K562 (cell line): Measurements from ENCODE around the gene HOGA1. TPM values are rescaled to one million over a fixed set of nuclear protein-coding genes. Genes with fewer than 3 reads are reported as not detected.
A peak's percentile ranks its signal among the peaks of the same experiment; 100 is the strongest.

ENCODE experiments used
- ATAC-seq: fragments of 200-7000 bp; cut with Tn5 transposase; 3 replicates; pipeline ENCODE4 v1.9.1; 2020; ENCODE audit warnings: moderate library complexity
- BruUV-seq: library from RNA; stranded (reverse); fragments of 400-500 nt; replicated peaks from 2 replicates; lab custom pipeline; 2021; lab: Mats Ljungman, UMichigan
- CTCF ChIA-PET: fragments of 300-600 bp; formaldehyde crosslinking; extraction: SDS; loops from one replicate; lab custom pipeline; 2021; ENCODE audit warnings: low intra/inter-chr PET ratio; lab: Yijun Ruan, JAX
- POLR2A ChIA-PET: fragments of 300-600, 350-650 bp; sonication (Branson Sonifier 250); formaldehyde crosslinking; extraction: SDS; loops from one replicate; lab custom pipeline; 2021; ENCODE audit warnings: antibody characterized with exemption, inconsistent platforms; lab: Yijun Ruan, JAX
- DNase-seq, 4 experiments: peaks; one replicate each; pipeline versions ENCODE4 v3.0.0 to v3.0.0-alpha.2; 2011 to 2018; ENCODE audit warnings: low spot score in 3 of 4, mixed read lengths in 3 of 4; ENCODE audit errors: extremely low read depth in 1 of 4
- FAIRE-seq: peaks from 2 replicates; lab custom pipeline; 2011; peaks lifted over from hg19 to GRCh38; lab: Jason Lieb, UNC
- H2AFZ ChIP-seq: 2 replicates; pipeline ENCODE4 v1.6.0; 2011; ENCODE audit warnings: low read depth, low read length, control low read depth, inconsistent platforms
- H3K27ac ChIP-seq: fragments of 200-600 bp; 3 replicates; pipeline ENCODE4 v1.8.0; 2011; ENCODE audit warnings: low read depth, mild to moderate bottlenecking, control low read depth, inconsistent platforms, low read length, moderate library complexity, mixed read lengths; ENCODE audit errors: extremely low read depth
- H3K27me3 ChIP-seq, 2 experiments: fragments of 300-600 bp in 1 of 2; 2 replicates in 1 of 2; 3 replicates in 1 of 2; pipeline versions ENCODE4 v1.6.0 to v1.8.0; 2011; ENCODE audit warnings: inconsistent platforms in 2 of 2, low read length in 2 of 2, mild to moderate bottlenecking in 1 of 2, mixed read lengths in 1 of 2, moderate library complexity in 1 of 2; ENCODE audit not compliant: control insufficient read depth in 2 of 2, insufficient read depth in 2 of 2
- H3K36me3 ChIP-seq: fragments of 300-600 bp; 3 replicates; pipeline ENCODE4 v1.8.0; 2011; ENCODE audit warnings: mild to moderate bottlenecking, low read length, inconsistent platforms; ENCODE audit not compliant: control insufficient read depth, insufficient read depth
- H3K4me1 ChIP-seq, 2 experiments: fragments of 200-600 bp in 1 of 2; replicated peaks in 1 of 2; 2 replicates in 1 of 2; 3 replicates in 1 of 2; pipeline versions ENCODE4 v1.5.1 to v1.8.0; 2011; ENCODE audit warnings: inconsistent platforms in 2 of 2, low read length in 2 of 2, mild to moderate bottlenecking in 1 of 2, mixed read lengths in 1 of 2, moderate library complexity in 1 of 2; ENCODE audit not compliant: control insufficient read depth in 2 of 2, insufficient read depth in 2 of 2
- H3K4me2 ChIP-seq: 2 replicates; pipeline ENCODE4 v1.6.1; 2011; ENCODE audit warnings: low read length, control low read depth, inconsistent platforms, mixed read lengths; ENCODE audit not compliant: insufficient read depth
- H3K4me3 ChIP-seq: fragments of 200-600 bp; sonication (generic), shearing (Covaris generic); 2 replicates; pipeline ENCODE4 v1.5.1; 2016; ENCODE audit warnings: control low read depth, inconsistent platforms
- H3K79me2 ChIP-seq: fragments of 200-600 bp; 3 replicates; pipeline ENCODE4 v1.8.0; 2011; ENCODE audit warnings: low read length, inconsistent platforms; ENCODE audit not compliant: control insufficient read depth, insufficient read depth
- H3K9ac ChIP-seq, 2 experiments: 2 replicates each; pipeline versions ENCODE4 v1.6.0 to v1.6.1; 2011; ENCODE audit warnings: low read depth in 2 of 2, low read length in 2 of 2, control low read depth in 1 of 2, inconsistent platforms in 1 of 2, mild to moderate bottlenecking in 1 of 2, mixed read lengths in 1 of 2; ENCODE audit not compliant: insufficient read depth in 1 of 2
- H3K9me1 ChIP-seq: one replicate; pipeline ENCODE4 v1.6.0; 2011; ENCODE audit warnings: inconsistent platforms, mild to moderate bottlenecking, low read length, moderate library complexity; ENCODE audit not compliant: control insufficient read depth, insufficient read depth
- H3K9me3 ChIP-seq: replicated peaks from 2 replicates; pipeline ENCODE4 v1.5.1; 2011; ENCODE audit warnings: low read depth, low read length, inconsistent platforms; ENCODE audit not compliant: control insufficient read depth, insufficient read depth
- H4K20me1 ChIP-seq: replicated peaks from 2 replicates; pipeline ENCODE4 v1.6.1; 2011; ENCODE audit warnings: low read length, inconsistent platforms, mixed read lengths; ENCODE audit not compliant: control insufficient read depth, insufficient read depth
- ADNP ChIP-seq: fragments of 200-800 bp; sonication (Bioruptor generic); IDR thresholded peaks from 2 replicates; pipeline ENCODE4 v1.6.1; 2016; ENCODE audit warnings: missing genetic modification characterization, missing compliant biosample characterization
- ARID1B ChIP-seq: fragments of 450-650 bp; IDR thresholded peaks from 2 replicates; pipeline ENCODE4 v1.6.1; 2016; ENCODE audit warnings: antibody characterized with exemption, mild to moderate bottlenecking, inconsistent platforms
- CBX1 ChIP-seq: sonication (generic); IDR thresholded peaks from 2 replicates; pipeline ENCODE4 v1.6.1; 2016; ENCODE audit warnings: antibody characterized with exemption, low read depth, mild to moderate bottlenecking
- CBX2 ChIP-seq: fragments of 200-600 bp; sonication (generic); IDR thresholded peaks from one replicate; pipeline ENCODE4 v1.6.1; 2012; ENCODE audit warnings: mild to moderate bottlenecking, low read length, inconsistent platforms; ENCODE audit not compliant: insufficient read depth, poor library complexity, severe bottlenecking
- CHD4 ChIP-seq: fragments of 200-600 bp; sonication (generic); IDR thresholded peaks from 3 replicates; pipeline ENCODE4 v1.6.1; 2012; ENCODE audit warnings: low read depth, mild to moderate bottlenecking, mixed read lengths, low read length, inconsistent platforms; ENCODE audit not compliant: insufficient read depth, insufficient replicate concordance, poor library complexity, severe bottlenecking
- FOXA1 ChIP-seq: fragments of 450-650 bp; IDR thresholded peaks from 2 replicates; pipeline ENCODE4 v1.6.1; 2016; ENCODE audit warnings: mild to moderate bottlenecking, borderline replicate concordance
- GTF2E2 ChIP-seq: fragments of 200-800 bp; sonication (Bioruptor generic); IDR thresholded peaks from 2 replicates; pipeline ENCODE4 v1.6.1; 2016; ENCODE audit warnings: missing genetic modification characterization, missing compliant biosample characterization
- HNRNPK ChIP-seq: fragments of 200-400 bp; formaldehyde crosslinking; IDR thresholded peaks from one replicate; pipeline ENCODE4 v1.6.1; 2018; ENCODE audit warnings: mild to moderate bottlenecking, low read depth, low read length; ENCODE audit not compliant: poor library complexity, severe bottlenecking
- MCM2 ChIP-seq: fragments of 450-650 bp; IDR thresholded peaks from 2 replicates; pipeline ENCODE4 v1.6.1; 2017; ENCODE audit warnings: low read depth, mild to moderate bottlenecking
- NFE2L1 ChIP-seq: fragments of 450-650 bp; IDR thresholded peaks from 2 replicates; pipeline ENCODE4 v1.6.1; 2016; ENCODE audit warnings: missing genetic modification characterization, low read depth, mild to moderate bottlenecking, missing compliant biosample characterization, moderate library complexity, borderline replicate concordance
- POLR2G ChIP-seq: fragments of 200-400 bp; formaldehyde crosslinking; IDR thresholded peaks from 2 replicates; pipeline ENCODE4 v1.6.1; 2017; ENCODE audit warnings: low read depth, mild to moderate bottlenecking, antibody characterized with exemption, low read length, moderate library complexity
- PTTG1 ChIP-seq: fragments of 450-650 bp; IDR thresholded peaks from 2 replicates; pipeline ENCODE4 v1.6.1; 2016; ENCODE audit warnings: low read depth, mild to moderate bottlenecking, missing genetic modification characterization, missing compliant biosample characterization
- RBM39 ChIP-seq: fragments of 200-400 bp; formaldehyde crosslinking; optimal IDR thresholded peaks from 2 replicates; pipeline ENCODE3; 2018; ENCODE audit warnings: low read depth, low read length
- SMARCA4 ChIP-seq: fragments of 450-650 bp; IDR thresholded peaks from 2 replicates; pipeline ENCODE4 v1.6.1; 2016
- TCFL5 ChIP-seq: fragments of 250-450 bp; sonication (Bioruptor Pico); conservative IDR thresholded peaks from 2 replicates; pipeline ENCODE4 v1.6.1; 2021; ENCODE audit warnings: mild to moderate bottlenecking, moderate library complexity, matching md5 sums
- ZBTB26 ChIP-seq: fragments of 450-650 bp; formaldehyde crosslinking; IDR thresholded peaks from 2 replicates; pipeline ENCODE4 v1.4.0; 2022; ENCODE audit warnings: missing genetic modification characterization
- ZFP36 ChIP-seq: fragments of 150-350 bp; IDR thresholded peaks from 2 replicates; pipeline ENCODE4 v1.6.1; 2018; ENCODE audit warnings: low read length, low read depth; ENCODE audit not compliant: partially characterized antibody
- ZNF316 ChIP-seq: fragments of 450-650 bp; IDR thresholded peaks from 2 replicates; pipeline ENCODE4 v1.6.1; 2016
- ZNF551 ChIP-seq: fragments of 250-450 bp; sonication (Bioruptor Pico); IDR thresholded peaks from 2 replicates; pipeline ENCODE4 v1.5.0; 2021; ENCODE audit warnings: mild to moderate bottlenecking, moderate library complexity
- ZNF589 ChIP-seq: fragments of 200-800 bp; sonication (Bioruptor generic); IDR thresholded peaks from 2 replicates; pipeline ENCODE4 v1.6.1; 2016; ENCODE audit warnings: low read depth, missing genetic modification characterization, missing compliant biosample characterization
- whole genome bisulfite sequencing: fragments of 100-300 bp; shearing (Covaris generic); methylation state at CpG from one replicate; pipeline ENCODE4 v1.1.6; 2016; ENCODE audit warnings: low coverage, mixed read lengths; ENCODE audit not compliant: insufficient coverage; ENCODE audit errors: missing lambda C conversion rate; 5-methylcytosine and 5-hydroxymethylcytosine counted together
- in situ Hi-C: fragments of 300-500 bp; cut with MboI; formaldehyde crosslinking; loops from 4 replicates; pipeline ENCODE4 v1.15.0; 2018; ENCODE audit warnings: inconsistent platforms, mixed read lengths
- intact Hi-C: fragments of 100-400 bp; cut with micrococcal nuclease; formaldehyde crosslinking; loops from 2 replicates; pipeline ENCODE4 v1.14.2; 2022
- polyA plus RNA-seq, 8 experiments: library from polyadenylated mRNA; depleted of rRNA in 4 of 8; stranded (reverse) in 5 of 8; unstranded in 3 of 8; fragments of >200 nt; fragmentation: Nextera tagmentation in 2 of 8; fragmentation: Illumina TruSeq in 1 of 8; extraction: Ambion mirVana in 2 of 8; extraction: Trizol in 1 of 8; gene quantifications; 2 replicates each; pipeline versions ENCODE4 v1.2.1 to v1.2.3, GENCODE V29; 2011 to 2014; ENCODE audit warnings: inconsistent platforms in 1 of 8, missing spikeins in 1 of 8
- total RNA-seq, 7 experiments: library from RNA; depleted of rRNA in 6 of 7; stranded (reverse); fragments of >200 nt in 6 of 7; fragmentation: Illumina TruSeq in 2 of 7; extraction: Trizol in 2 of 7; gene quantifications; 2 replicates each; pipeline versions ENCODE4 v1.2.1 to v1.2.3, GENCODE V29; 2011 to 2021; ENCODE audit warnings: low replicate concordance in 1 of 7
- TF ChIP-seq, protein P1 (sequence below): IDR thresholded peaks from 2 replicates; pipeline ENCODE4 v1.6.1; 2014; ENCODE audit warnings: antibody characterized with exemption

HOGA1 gene
- total and polyA plus RNA-seq, 9 of the 15 experiments (the other 6 are each of a cell fraction or from before 2014, with no cell fraction given): not detected

GRCh38 chr10:97597778-97598177 lies 13.6 kb downstream of the HOGA1 start:
- no peak overlapping the region for H3K4me3 ChIP-seq
- no peaks in the 10 kb centered on the region for H3K9me3 ChIP-seq
- in situ Hi-C loops (no loop called here), intact Hi-C loops (no loop called here)
- 45% methylated on average over 2 of the region's 2 CpGs for WGBS
- ChIA-PET CTCF (no interaction called here), POLR2A (no interaction called here)
- DNase-seq (peak in 1 of 4 experiments; percentile 11), ATAC-seq (peak; percentile 48; the same call in 2 of the 3 replicates), FAIRE-seq (peak; percentile 68)
- H3K79me2 ChIP-seq: no peaks in the 10 kb centered on the region
- no peaks in the 10 kb centered on the region for H4K20me1 ChIP-seq
- H3K27me3 ChIP-seq: no peaks in the 10 kb centered on the region
- H3K9me1 ChIP-seq: no peaks in the 10 kb centered on the region
- H3K9ac ChIP-seq: peak overlapping the region in 1 of 2 experiments; percentile 52; a peak in 1 of 4 replicates
- peak overlapping the region; percentile 56; the same call in 2 of the 3 replicates for H3K27ac ChIP-seq
- no TSS peak for BruUV-seq
- peak overlapping the region; percentile 25; the same call in 1 of the 2 replicates for H3K4me2 ChIP-seq
- no peaks in the 10 kb centered on the region for H3K36me3 ChIP-seq
- H3K4me1 ChIP-seq: peaks cover 21 to 23% of the 10 kb centered on the region in 2 experiments
- peak overlapping the region; percentile 86 for H2AFZ ChIP-seq
- TF ChIP-seq ADNP (tag): no peak
- TF ChIP-seq RBM39: no peak
- peak; percentile 93 for TF ChIP-seq NFE2L1
- TF ChIP-seq, protein P1, sequence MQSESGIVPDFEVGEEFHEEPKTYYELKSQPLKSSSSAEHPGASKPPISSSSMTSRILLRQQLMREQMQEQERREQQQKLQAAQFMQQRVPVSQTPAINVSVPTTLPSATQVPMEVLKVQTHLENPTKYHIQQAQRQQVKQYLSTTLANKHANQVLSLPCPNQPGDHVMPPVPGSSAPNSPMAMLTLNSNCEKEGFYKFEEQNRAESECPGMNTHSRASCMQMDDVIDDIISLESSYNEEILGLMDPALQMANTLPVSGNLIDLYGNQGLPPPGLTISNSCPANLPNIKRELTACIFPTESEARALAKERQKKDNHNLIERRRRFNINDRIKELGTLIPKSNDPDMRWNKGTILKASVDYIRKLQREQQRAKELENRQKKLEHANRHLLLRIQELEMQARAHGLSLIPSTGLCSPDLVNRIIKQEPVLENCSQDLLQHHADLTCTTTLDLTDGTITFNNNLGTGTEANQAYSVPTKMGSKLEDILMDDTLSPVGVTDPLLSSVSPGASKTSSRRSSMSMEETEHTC: no peak
- peak; percentile 44; the same call in 1 of the 2 replicates for TF ChIP-seq ARID1B
- TF ChIP-seq POLR2G: no peak
- TF ChIP-seq CBX2: no peak
- TF ChIP-seq ZBTB26: no peak
- TF ChIP-seq ZFP36: no peak
- peak; percentile 97 for TF ChIP-seq ZNF316
- no peak for TF ChIP-seq CBX1
- TF ChIP-seq HNRNPK: no peak
- 0 out of 2 replicates have a peak, but pooled peaks have one; percentile 28 for TF ChIP-seq SMARCA4
- TF ChIP-seq PTTG1 (tag): no peak
- no peak for TF ChIP-seq CHD4
- TF ChIP-seq GTF2E2 (tag): no peak
- TF ChIP-seq ZNF551: no peak
- no peak for TF ChIP-seq MCM2
- TF ChIP-seq FOXA1: no peak
- TF ChIP-seq ZNF589: no peak
- TF ChIP-seq TCFL5 (CRISPR knock-in tag): no peak
